CD14-positive monocyte (primary cell): Measurements from ENCODE around the gene JAK2. TPM values are rescaled to one million over a fixed set of nuclear protein-coding genes. Genes with fewer than 3 reads are reported as not detected.
A peak's percentile ranks its signal among the peaks of the same experiment; 100 is the strongest.

ENCODE experiments used
- DNase-seq, 3 donors: peaks; one replicate each; pipeline ENCODE4 v3.0.0-alpha.2; 2011 to 2022
- H2AFZ ChIP-seq: 2 replicates; pipeline ENCODE4 v1.6.0; 2012; ENCODE audit warnings: mild to moderate bottlenecking, low read depth, low read length, inconsistent platforms; ENCODE audit not compliant: insufficient read depth, poor library complexity, severe bottlenecking
- H3K27ac ChIP-seq, 2 donors: 1 replicate in 1 of 2; 2 replicates in 1 of 2; pipeline ENCODE4 v1.5.1; 2012 to 2013; ENCODE audit warnings: low read length in 2 of 2, control low read depth in 1 of 2, inconsistent platforms in 1 of 2, low read depth in 1 of 2, mild to moderate bottlenecking in 1 of 2
- H3K27me3 ChIP-seq, 2 donors: one replicate each; pipeline versions ENCODE4 v1.6.0 to v1.6.1; 2011 to 2013; ENCODE audit warnings: low read length in 2 of 2; ENCODE audit not compliant: control insufficient read depth in 2 of 2, insufficient read depth in 2 of 2
- H3K36me3 ChIP-seq, 2 donors: replicated peaks in 1 of 2; 1 replicate in 1 of 2; 2 replicates in 1 of 2; pipeline versions ENCODE4 v1.5.1 to v1.6.1; 2012 to 2013; ENCODE audit warnings: low read length in 2 of 2, control low read depth in 1 of 2, inconsistent platforms in 1 of 2, mild to moderate bottlenecking in 1 of 2; ENCODE audit not compliant: insufficient read depth in 2 of 2, control insufficient read depth in 1 of 2
- H3K4me1 ChIP-seq, 2 donors: 1 replicate in 1 of 2; 2 replicates in 1 of 2; pipeline versions ENCODE4 v1.5.1 to v1.6.1; 2012 to 2013; ENCODE audit warnings: low read length in 2 of 2, control low read depth in 1 of 2, inconsistent platforms in 1 of 2, mild to moderate bottlenecking in 1 of 2, moderate library complexity in 1 of 2; ENCODE audit not compliant: insufficient read depth in 2 of 2, control insufficient read depth in 1 of 2
- H3K4me2 ChIP-seq: replicated peaks from 2 replicates; pipeline ENCODE3; 2012; ENCODE audit warnings: low read length, moderate library complexity, mild to moderate bottlenecking; ENCODE audit not compliant: poor library complexity, severe bottlenecking; ENCODE audit errors: extremely low read depth
- H3K4me3 ChIP-seq, 3 experiments: fragments of 200-600 bp in 1 of 3; sonication (generic) in 1 of 3; replicated peaks in 1 of 3; 1 replicate in 2 of 3; 2 replicates in 1 of 3; pipeline ENCODE4 v1.5.1; 2011 to 2013; ENCODE audit warnings: low read length in 3 of 3, mild to moderate bottlenecking in 3 of 3, control low read depth in 2 of 3, low read depth in 2 of 3, inconsistent platforms in 1 of 3, moderate library complexity in 1 of 3
- H3K79me2 ChIP-seq: 2 replicates; pipeline ENCODE4 v1.6.0; 2012; ENCODE audit warnings: mild to moderate bottlenecking, control low read depth, inconsistent platforms, low read length, moderate library complexity; ENCODE audit not compliant: insufficient read depth
- H3K9ac ChIP-seq: 2 replicates; pipeline ENCODE4 v1.6.0; 2017; ENCODE audit warnings: low read length, mild to moderate bottlenecking; ENCODE audit not compliant: insufficient read depth, poor library complexity, severe bottlenecking
- H3K9me3 ChIP-seq, 2 donors: replicated peaks in 1 of 2; 1 replicate in 1 of 2; 2 replicates in 1 of 2; pipeline versions ENCODE4 v1.5.1 to v1.6.1; 2012 to 2013; ENCODE audit warnings: low read length in 2 of 2, control low read depth in 1 of 2; ENCODE audit not compliant: control insufficient read depth in 1 of 2, insufficient read depth in 1 of 2
- H4K20me1 ChIP-seq: 2 replicates; pipeline ENCODE4 v1.6.0; 2012; ENCODE audit warnings: mild to moderate bottlenecking, low read length, control low read depth, moderate library complexity; ENCODE audit not compliant: insufficient read depth
- H3K27ac Mint-ChIP-seq, 7 donors: one replicate each; pipeline ENCODE4 v1.8.0; 2020; ENCODE audit warnings: mild to moderate bottlenecking in 7 of 7, mixed read lengths in 7 of 7, moderate library complexity in 6 of 7, inconsistent platforms in 2 of 7
- H3K27me3 Mint-ChIP-seq, 3 donors: one replicate each; pipeline ENCODE4 v1.8.0; 2021 to 2022; ENCODE audit warnings: low read depth in 3 of 3, mild to moderate bottlenecking in 3 of 3, mixed read lengths in 3 of 3, moderate library complexity in 3 of 3, inconsistent platforms in 1 of 3
- H3K36me3 Mint-ChIP-seq, 2 donors: one replicate each; pipeline ENCODE4 v1.8.0; 2020; ENCODE audit warnings: mixed read lengths in 2 of 2, inconsistent platforms in 1 of 2, mild to moderate bottlenecking in 1 of 2
- H3K4me1 Mint-ChIP-seq: one replicate; pipeline ENCODE4 v1.8.0; 2020; ENCODE audit warnings: mild to moderate bottlenecking, mixed read lengths
- H3K4me3 Mint-ChIP-seq, 2 donors: one replicate each; pipeline ENCODE4 v1.8.0; 2020; ENCODE audit warnings: mild to moderate bottlenecking in 2 of 2, mixed read lengths in 2 of 2, moderate library complexity in 1 of 2
- H3K9me3 Mint-ChIP-seq, 7 donors: one replicate each; pipeline ENCODE4 v1.8.0; 2020 to 2022; ENCODE audit warnings: mixed read lengths in 7 of 7, mild to moderate bottlenecking in 6 of 7, moderate library complexity in 6 of 7, inconsistent platforms in 2 of 7
- WGBS: methylation state at CpG from one replicate; pipeline ENCODE4 v1.1.5; 2013; ENCODE audit warnings: missing lambda C conversion rate; ENCODE audit not compliant: insufficient coverage; 5-methylcytosine and 5-hydroxymethylcytosine counted together
- intact Hi-C, 2 donors: fragments of 100-400 bp; cut with micrococcal nuclease; formaldehyde crosslinking; loops; one replicate each; pipeline versions ENCODE4 v1.15.0 to v1.15.1; 2023
- polyA plus RNA-seq, 3 donors: library from polyadenylated mRNA; depleted of rRNA in 1 of 3; unstranded in 2 of 3; stranded (reverse) in 1 of 3; fragments of 300-500 nt in 2 of 3; fragments of >200 nt in 1 of 3; fragmentation: Illumina TruSeq in 2 of 3; gene quantifications; 1 replicate in 2 of 3; 2 replicates in 1 of 3; pipeline ENCODE4 v1.2.3, GENCODE V29; 2012 to 2021
- TF ChIP-seq, protein P1 (sequence below): fragments of 200-600 bp; IDR thresholded peaks from one replicate; pipeline ENCODE4 v1.8.0; 2022; ENCODE audit warnings: antibody characterized with exemption, mild to moderate bottlenecking

JAK2 gene
- polyA plus RNA-seq, 3 donors, result 23.5 to 34.7 (median 33.0) TPM

GRCh38 chr9:4964540-4964939 lies 20.5 kb upstream of the JAK2 start:
- intact Hi-C loops, result no loop called here
- Mint-ChIP-seq H3K36me3 (peaks cover 4 to 5% of the 10 kb centered on the region in 2 donors), H3K27me3 (peaks cover 0 to 3% (median 0%) of the 10 kb centered on the region in 3 donors), H3K4me1 (peaks cover 9% of the 10 kb centered on the region), H3K27ac (no peak overlapping the region), H3K4me3 (no peak overlapping the region), H3K9me3 (peaks cover 11 to 19% (median 16%) of the 10 kb centered on the region in 7 donors)
- no peaks in the 10 kb centered on the region for H3K79me2 ChIP-seq
- no peak overlapping the region for H3K9ac ChIP-seq
- H3K9me3 ChIP-seq, result peaks cover 0 to 6% of the 10 kb centered on the region in 2 donors
- no peak for DNase-seq
- no peak overlapping the region for H3K27ac ChIP-seq
- TF ChIP-seq, protein P1, sequence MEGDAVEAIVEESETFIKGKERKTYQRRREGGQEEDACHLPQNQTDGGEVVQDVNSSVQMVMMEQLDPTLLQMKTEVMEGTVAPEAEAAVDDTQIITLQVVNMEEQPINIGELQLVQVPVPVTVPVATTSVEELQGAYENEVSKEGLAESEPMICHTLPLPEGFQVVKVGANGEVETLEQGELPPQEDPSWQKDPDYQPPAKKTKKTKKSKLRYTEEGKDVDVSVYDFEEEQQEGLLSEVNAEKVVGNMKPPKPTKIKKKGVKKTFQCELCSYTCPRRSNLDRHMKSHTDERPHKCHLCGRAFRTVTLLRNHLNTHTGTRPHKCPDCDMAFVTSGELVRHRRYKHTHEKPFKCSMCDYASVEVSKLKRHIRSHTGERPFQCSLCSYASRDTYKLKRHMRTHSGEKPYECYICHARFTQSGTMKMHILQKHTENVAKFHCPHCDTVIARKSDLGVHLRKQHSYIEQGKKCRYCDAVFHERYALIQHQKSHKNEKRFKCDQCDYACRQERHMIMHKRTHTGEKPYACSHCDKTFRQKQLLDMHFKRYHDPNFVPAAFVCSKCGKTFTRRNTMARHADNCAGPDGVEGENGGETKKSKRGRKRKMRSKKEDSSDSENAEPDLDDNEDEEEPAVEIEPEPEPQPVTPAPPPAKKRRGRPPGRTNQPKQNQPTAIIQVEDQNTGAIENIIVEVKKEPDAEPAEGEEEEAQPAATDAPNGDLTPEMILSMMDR, result no peak
- peaks cover 0 to 9% of the 10 kb centered on the region in 2 donors for H3K4me1 ChIP-seq
- H2AFZ ChIP-seq, result no peak overlapping the region
- H3K4me2 ChIP-seq, result no peak overlapping the region
- no peaks in the 10 kb centered on the region for H3K36me3 ChIP-seq
- H4K20me1 ChIP-seq, result no peaks in the 10 kb centered on the region
- no peak overlapping the region for H3K4me3 ChIP-seq
- H3K27me3 ChIP-seq, result no peaks in the 10 kb centered on the region

DNA sequence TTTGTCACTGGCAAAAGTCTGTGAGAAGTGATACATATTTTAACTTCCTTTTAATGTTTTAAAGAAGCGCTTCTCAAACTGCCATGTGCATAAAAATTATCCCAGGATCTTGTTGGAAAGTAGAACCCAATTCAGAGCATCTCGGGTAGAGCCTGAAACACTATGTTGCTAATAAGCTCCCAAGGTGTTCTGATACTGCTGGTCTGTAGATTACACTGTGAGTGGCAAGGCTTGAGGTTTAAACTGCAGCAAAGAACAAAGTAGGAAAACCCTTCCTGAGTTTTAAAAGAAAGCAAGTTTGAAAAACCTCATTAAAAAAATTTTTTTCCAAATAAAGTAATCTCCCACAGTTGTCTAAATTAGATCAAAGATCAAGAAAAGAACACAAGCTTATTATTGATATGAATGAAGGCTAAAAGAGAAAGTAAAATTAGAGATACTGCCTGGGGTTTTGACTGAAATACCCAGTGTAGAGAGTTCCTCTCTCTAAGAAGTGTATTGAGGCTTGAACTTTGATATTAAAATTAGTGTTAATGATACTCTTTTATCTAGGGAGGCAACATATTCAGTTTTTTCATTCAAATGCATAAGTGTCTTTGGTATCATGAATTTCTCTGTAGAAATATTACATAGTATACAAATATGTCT lies 19.8 kb upstream of the JAK2 start:
- Histone ChIP-seq H3K9ac (no peak overlapping the region), H3K36me3 (no peaks in the 10 kb centered on the region), H3K27me3 (no peaks in the 10 kb centered on the region), H3K79me2 (no peaks in the 10 kb centered on the region), H2AFZ (peak overlapping the region; percentile 54), H3K9me3 (peaks cover 0 to 6% of the 10 kb centered on the region in 2 donors), H3K4me2 (peak overlapping the region; percentile 35), H3K27ac (no peak overlapping the region), H4K20me1 (no peaks in the 10 kb centered on the region), H3K4me3 (no peak overlapping the region), H3K4me1 (peaks cover 0 to 9% of the 10 kb centered on the region in 2 donors)
- TF ChIP-seq, protein P1, result no peak
- 60% methylated on average over 1 of the region's 2 CpGs for WGBS
- Mint-ChIP-seq H3K4me1 (peaks cover 8% of the 10 kb centered on the region), H3K4me3 (peak overlapping the region in 1 of 2 donors; percentile 13), H3K27ac (no peak overlapping the region), H3K27me3 (peaks cover 0 to 3% (median 0%) of the 10 kb centered on the region in 3 donors), H3K36me3 (peaks cover 4 to 5% of the 10 kb centered on the region in 2 donors), H3K9me3 (peaks cover 11 to 19% (median 16%) of the 10 kb centered on the region in 7 donors)
- intact Hi-C loops, result no loop called here
- DNase-seq, result no peak
